HEK293T (cell line): Measurements from ENCODE around the gene TRIM7.

Source experiments
- CTCF ChIA-PET: fragments of 350-600 bp; formaldehyde crosslinking; extraction: SDS; loops from one replicate; lab custom pipeline; 2021; ENCODE audit warnings: antibody characterized with exemption, inconsistent platforms; lab: Yijun Ruan, JAX
- POLR2A ChIA-PET: fragments of 350-600 bp; formaldehyde crosslinking; extraction: SDS; loops from one replicate; lab custom pipeline; 2020; ENCODE audit warnings: antibody characterized with exemption, inconsistent platforms; lab: Yijun Ruan, JAX
- DNase-seq: peaks from one replicate; pipeline ENCODE4 v3.0.0; 2012; ENCODE audit warnings: mixed read lengths; ENCODE audit errors: extremely low spot score
- ARNT ChIP-seq: fragments of 450-650 bp; IDR thresholded peaks from 2 replicates; pipeline ENCODE4 v1.6.1; 2017; ENCODE audit warnings: mild to moderate bottlenecking
- BHLHE40 ChIP-seq: fragments of 450-650 bp; IDR thresholded peaks from 2 replicates; pipeline ENCODE4 v1.6.1; 2016; ENCODE audit warnings: mild to moderate bottlenecking, moderate library complexity, borderline replicate concordance
- CTBP1 ChIP-seq: fragments of 450-650 bp; IDR thresholded peaks from 2 replicates; pipeline ENCODE4 v1.6.1; 2016; ENCODE audit warnings: borderline replicate concordance
- ELF4 ChIP-seq: fragments of 450-650 bp; IDR thresholded peaks from 2 replicates; pipeline ENCODE4 v1.6.1; 2017; ENCODE audit warnings: antibody characterized with exemption
- FOXA1 ChIP-seq: fragments of 450-650 bp; IDR thresholded peaks from 2 replicates; pipeline ENCODE4 v1.6.1; 2016; ENCODE audit warnings: mild to moderate bottlenecking
- FOXK2 ChIP-seq: fragments of 450-650 bp; IDR thresholded peaks from 2 replicates; pipeline ENCODE4 v1.6.1; 2016; ENCODE audit warnings: mild to moderate bottlenecking
- FOXM1 ChIP-seq: fragments of 450-650 bp; IDR thresholded peaks from 2 replicates; pipeline ENCODE4 v1.6.1; 2017; ENCODE audit warnings: mild to moderate bottlenecking, borderline replicate concordance
- L3MBTL2 ChIP-seq: fragments of 450-650 bp; conservative IDR thresholded peaks from 2 replicates; pipeline ENCODE4 v1.6.1; 2016; ENCODE audit warnings: mild to moderate bottlenecking
- LEF1 ChIP-seq: fragments of 450-650 bp; IDR thresholded peaks from 2 replicates; pipeline ENCODE4 v1.6.1; 2017; ENCODE audit warnings: mild to moderate bottlenecking, borderline replicate concordance
- NFRKB ChIP-seq: fragments of 450-650 bp; IDR thresholded peaks from 2 replicates; pipeline ENCODE4 v1.6.1; 2016; ENCODE audit warnings: mild to moderate bottlenecking, moderate library complexity
- SP1 ChIP-seq: fragments of 450-650 bp; IDR thresholded peaks from 2 replicates; pipeline ENCODE4 v1.6.1; 2017
- SUZ12 ChIP-seq: fragments of 450-650 bp; IDR thresholded peaks from 2 replicates; pipeline ENCODE4 v1.6.1; 2016; ENCODE audit warnings: mild to moderate bottlenecking
- TARDBP ChIP-seq: fragments of 450-650 bp; IDR thresholded peaks from 2 replicates; pipeline ENCODE4 v1.6.1; 2016
- TF ChIP-seq, protein P1 (sequence below): fragments of 450-650 bp; IDR thresholded peaks from 2 replicates; pipeline ENCODE4 v1.6.1; 2016

The TRIM7 gene

DNA sequence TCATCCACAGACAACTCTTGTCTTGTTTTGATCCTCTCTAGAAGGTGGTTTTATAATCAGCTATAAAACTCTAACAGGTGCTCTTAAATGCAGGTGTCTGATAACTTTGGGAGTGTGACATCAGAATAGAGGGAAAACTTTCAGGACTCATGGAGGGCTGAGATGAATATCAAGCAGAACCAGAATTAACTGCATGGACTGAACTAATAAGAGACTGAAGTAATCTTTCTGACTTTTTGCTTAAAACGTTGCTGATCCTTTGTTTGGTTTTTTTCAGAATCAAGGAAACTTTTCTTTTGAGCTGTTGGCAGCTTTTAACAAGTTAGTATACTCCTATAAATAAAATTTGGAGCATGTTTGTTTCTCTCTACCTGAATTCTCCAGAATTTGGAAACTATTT is 59.9 kb downstream of the TRIM7 start:
- CTCF ChIA-PET, result no interaction called here
- TF ChIP-seq, protein P1, sequence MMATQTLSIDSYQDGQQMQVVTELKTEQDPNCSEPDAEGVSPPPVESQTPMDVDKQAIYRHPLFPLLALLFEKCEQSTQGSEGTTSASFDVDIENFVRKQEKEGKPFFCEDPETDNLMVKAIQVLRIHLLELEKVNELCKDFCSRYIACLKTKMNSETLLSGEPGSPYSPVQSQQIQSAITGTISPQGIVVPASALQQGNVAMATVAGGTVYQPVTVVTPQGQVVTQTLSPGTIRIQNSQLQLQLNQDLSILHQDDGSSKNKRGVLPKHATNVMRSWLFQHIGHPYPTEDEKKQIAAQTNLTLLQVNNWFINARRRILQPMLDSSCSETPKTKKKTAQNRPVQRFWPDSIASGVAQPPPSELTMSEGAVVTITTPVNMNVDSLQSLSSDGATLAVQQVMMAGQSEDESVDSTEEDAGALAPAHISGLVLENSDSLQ, result no peak
- no peak for TF ChIP-seq LEF1
- TF ChIP-seq FOXM1, result no peak
- no peak for TF ChIP-seq SUZ12
- no peak for TF ChIP-seq FOXA1
- no peak for TF ChIP-seq L3MBTL2
- TF ChIP-seq TARDBP, result no peak
- TF ChIP-seq NFRKB, result no peak
- TF ChIP-seq FOXK2, result no peak
- no peak for TF ChIP-seq SP1
- no peak for TF ChIP-seq ELF4
- no peak for TF ChIP-seq BHLHE40
- no peak for TF ChIP-seq CTBP1
- TF ChIP-seq ARNT, result no peak

More for the DNA sequence above, 59.9 kb downstream of the TRIM7 start:
- POLR2A ChIA-PET, result no interaction called here
- DNase-seq, result no peak
